ENCODE results near the gene EEF1AKMT1. TPM values are rescaled to one million over a fixed set of nuclear protein-coding genes. Genes with fewer than 3 reads are reported as not detected.

EEF1AKMT1 gene
- total RNA-seq, 1 experiment from 2014 or later, result 6.1 TPM

- H3T11ph ChIP-seq (ENCODE audit: low read length), result no peak overlapping the region
- H3K9ac ChIP-seq (ENCODE audit: extremely low read depth, insufficient read length, low read length), result peak overlapping the region; percentile 52
- no peaks in the 10 kb centered on the region for H3K9me3 ChIP-seq (ENCODE audit: control insufficient read depth, low read depth, low read length)
- no peak for TF ChIP-seq CTCF (conservative IDR thresholded peaks at IDR 0.05)
- Mint-ChIP-seq H3K4me1 (peaks cover 32 to 35% of the 10 kb centered on the region in 2 experiments), H3K9me3 (peaks cover 0 to 2% of the 10 kb centered on the region in 2 experiments; a peak in 1 of 5 replicates), H3K27ac (no peak overlapping the region), H3K4me3 (peak overlapping the region; percentile 32 to 63; a peak in 2 of 5 replicates), H3K27me3 (ENCODE audit: low read depth) (peaks cover 32% of the 10 kb centered on the region), H3K36me3 (ENCODE audit: insufficient read depth in 1 of 3, low read depth in 3 of 3) (no peaks in the 10 kb centered on the region)
- H4K91ac ChIP-seq (ENCODE audit: insufficient read length, low read depth, low read length), result no peak overlapping the region
- no peak overlapping the region for H2BK15ac ChIP-seq (ENCODE audit: low read depth, low read length)
- no peak overlapping the region for H3K56ac ChIP-seq (ENCODE audit: insufficient read length, low read depth, low read length)
- H3K79me2 ChIP-seq (ENCODE audit: insufficient read depth, low read length), result no peaks in the 10 kb centered on the region
- no peak overlapping the region for H4K5ac ChIP-seq (ENCODE audit: insufficient read length, low read depth, low read length)
- no peak overlapping the region for H3K4ac ChIP-seq (ENCODE audit: low read depth, low read length)
- H2BK12ac ChIP-seq (ENCODE audit: insufficient read length, low read depth, low read length), result no peak overlapping the region
- H3K4me1 ChIP-seq (ENCODE audit: insufficient read depth, low read length), result no peaks in the 10 kb centered on the region
- peak overlapping the region; percentile 58 for H3K4me2 ChIP-seq (ENCODE audit: insufficient read depth, insufficient read length, low read length)
- no peak overlapping the region for H2AK5ac ChIP-seq (ENCODE audit: insufficient read length, low read length)
- H3K23ac ChIP-seq (ENCODE audit: insufficient read length, low read depth, low read length), result no peak overlapping the region
- no peak overlapping the region for H2BK20ac ChIP-seq (ENCODE audit: low read depth, low read length, poor library complexity, severe bottlenecking)
- no CpG with 5 or more reads among the region's 11 CpGs for WGBS (ENCODE audit: extremely low coverage, insufficient read length, low lambda C conversion rate)
- H3K79me1 ChIP-seq (ENCODE audit: insufficient read depth, low read depth, low read length, poor library complexity, severe bottlenecking), result no peaks in the 10 kb centered on the region
- no peak overlapping the region for H2BK120ac ChIP-seq (ENCODE audit: low read depth, low read length, poor library complexity, severe bottlenecking)
- no peak overlapping the region for H2BK5ac ChIP-seq (ENCODE audit: insufficient read length, low read length)
- no peaks in the 10 kb centered on the region for H4K20me1 ChIP-seq (ENCODE audit: control insufficient read depth, insufficient read depth, insufficient read length)
- no peaks in the 10 kb centered on the region for H3K27me3 ChIP-seq (ENCODE audit: insufficient read depth, low read length)
- no peaks in the 10 kb centered on the region for H3K23me2 ChIP-seq (ENCODE audit: insufficient read length, low read depth, low read length, poor library complexity, severe bottlenecking)
- peak overlapping the region; percentile 97 for H2AFZ ChIP-seq (ENCODE audit: low read length)
- 0 out of 2 replicates have a peak overlapping the region, but pooled peaks have one; percentile 45 for H3K14ac ChIP-seq (ENCODE audit: insufficient read depth, low read length)
- no peak for DNase-seq
- peak overlapping the region; percentile 73 for H3K18ac ChIP-seq (ENCODE audit: insufficient read length, low read depth, low read length)
- no peak overlapping the region for H3K27ac ChIP-seq (ENCODE audit: insufficient read length, low read depth, low read length)
- no peak overlapping the region for H4K8ac ChIP-seq (replicated peaks; ENCODE audit: insufficient read length, low read depth, low read length)
Observed at GRCh38 chr13:20713014-20713376, 60.8 kb downstream of the EEF1AKMT1 start.

Data from H9 (cell line).